Testis (tissue), 3 donors: ENCODE data around the gene CLNK. TPM values are rescaled to one million over a fixed set of nuclear protein-coding genes. Genes with fewer than 3 reads are reported as not detected.

Experiments used
- DNase-seq: peaks from one replicate; pipeline ENCODE4 v3.0.0-alpha.2; 2019
- H3K27ac ChIP-seq, 2 donors: fragments of 200-600 bp; sonication (generic); one replicate each; pipeline ENCODE4 v1.5.1; 2019
- H3K27me3 ChIP-seq: fragments of 200-600 bp; sonication (generic); one replicate; pipeline ENCODE4 v1.5.1; 2019
- H3K36me3 ChIP-seq: fragments of 200-600 bp; sonication (generic); one replicate; pipeline ENCODE4 v1.5.1; 2017; ENCODE audit warnings: low read depth; ENCODE audit errors: missing control alignments
- H3K4me1 ChIP-seq: fragments of 200-600 bp; sonication (generic); one replicate; pipeline ENCODE4 v1.5.1; 2019
- H3K4me3 ChIP-seq, 2 donors: fragments of 200-600 bp; sonication (generic); one replicate each; pipeline ENCODE4 v1.5.1; 2017 to 2019
- H3K9me3 ChIP-seq: fragments of 200-600 bp; sonication (generic); one replicate; pipeline ENCODE4 v1.5.1; 2017
- CTCF ChIP-seq, 3 experiments: fragments of 450-650 bp in 2 of 3; fragments of 200-600 bp in 1 of 3; sonication (generic) in 1 of 3; IDR thresholded peaks; one replicate each; pipeline ENCODE4 v1.5.1; 2016 to 2019; ENCODE audit warnings: antibody characterized with exemption in 3 of 3, mild to moderate bottlenecking in 2 of 3, moderate library complexity in 1 of 3
- POLR2A ChIP-seq: fragments of 450-650 bp; IDR thresholded peaks from one replicate; pipeline ENCODE4 v1.6.1; 2017; ENCODE audit warnings: antibody characterized with exemption, mild to moderate bottlenecking, moderate library complexity
- WGBS, 2 donors: methylation state at CpG; one replicate each; pipeline ENCODE4 v1.1.5; 2018; 5-methylcytosine and 5-hydroxymethylcytosine counted together
- intact Hi-C: fragments of 100-400 bp; cut with DNase I; formaldehyde crosslinking; loops from one replicate; pipeline ENCODE4 v1.15.1; 2023; ENCODE audit warnings: low total_unique reads
- polyA plus RNA-seq: library from polyadenylated mRNA; stranded (reverse); fragments of 350-450 nt; fragmentation: Illumina TruSeq; extraction: RNeasy Lipid Tissue Mini Kit (QIAGEN cat#74804); gene quantifications from one replicate; pipeline ENCODE4 v1.2.3, GENCODE V29; 2014; ENCODE audit warnings: low read depth, low replicate concordance; ENCODE audit not compliant: insufficient read depth
- total RNA-seq, 2 donors: library from RNA; depleted of rRNA; stranded (reverse); fragments of >200 nt; gene quantifications; one replicate each; pipeline ENCODE4 v1.2.3, GENCODE V29; 2016

Gene CLNK
- total and polyA plus RNA-seq, 3 donors from 2014 or later, result 0.12 to 0.94 TPM; not detected in 1

GRCh38 chr4:10530137-10530786 is 154.3 kb downstream of the CLNK start:
- Histone ChIP-seq H3K4me3 (no peak overlapping the region), H3K36me3 (no peaks in the 10 kb centered on the region), H3K9me3 (no peaks in the 10 kb centered on the region), H3K4me1 (peaks cover 31% of the 10 kb centered on the region), H3K27me3 (no peaks in the 10 kb centered on the region), H3K27ac (peak overlapping the region; percentile 56 to 86)
- 32 to 51% methylated on average over 11 of the region's 11 CpGs for WGBS, 2 donors
- intact Hi-C loops, result loop anchor here (10.0 kb wide), 1 partner anchor 65 kb away; no protein-coding TSS in a partner anchor
- DNase-seq, result peak; percentile 48
- TF ChIP-seq CTCF (IDR thresholded peaks at IDR 0.05) (no peak), POLR2A (no peak)

- TF ChIP-seq POLR2A (no peak), CTCF (IDR thresholded peaks at IDR 0.05) (no peak)
- Histone ChIP-seq H3K27ac (peak overlapping the region; percentile 40 to 86), H3K27me3 (no peaks in the 10 kb centered on the region), H3K36me3 (no peaks in the 10 kb centered on the region), H3K4me3 (no peak overlapping the region), H3K4me1 (peaks cover 31% of the 10 kb centered on the region), H3K9me3 (no peaks in the 10 kb centered on the region)
- intact Hi-C loops, result loop anchor here (10.0 kb wide), 1 partner anchor 65 kb away; no protein-coding TSS in a partner anchor
- 38 to 54% methylated on average over 2 of the region's 2 CpGs for WGBS, 2 donors
- DNase-seq, result peak; percentile 60
Measured at GRCh38 chr4:10529291-10530136, 155.1 kb downstream of the CLNK start.

- 95 to 96% methylated on average over 3 of the region's 3 CpGs for WGBS, 2 donors
Measured at GRCh38 chr4:10527438-10527837, 157.1 kb downstream of the CLNK start.

GRCh38 chr4:10526429-10527222 is 157.9 kb downstream of the CLNK start:
- Histone ChIP-seq H3K27ac (no peak overlapping the region), H3K9me3 (no peaks in the 10 kb centered on the region), H3K4me3 (no peak overlapping the region), H3K27me3 (no peaks in the 10 kb centered on the region), H3K4me1 (peaks cover 26% of the 10 kb centered on the region), H3K36me3 (no peaks in the 10 kb centered on the region)
- WGBS, 2 donors, result 79 to 82% methylated on average over 12 of the region's 12 CpGs
- intact Hi-C loops, result no loop called here
- TF ChIP-seq CTCF (IDR thresholded peaks at IDR 0.05), result no peak
- no peak for TF ChIP-seq POLR2A
- no peak for DNase-seq

More at GRCh38 chr4:10527438-10527837, 157.1 kb downstream of the CLNK start:
- Histone ChIP-seq H3K27me3 (no peaks in the 10 kb centered on the region), H3K4me1 (peaks cover 31% of the 10 kb centered on the region), H3K36me3 (no peaks in the 10 kb centered on the region), H3K9me3 (no peaks in the 10 kb centered on the region), H3K27ac (no peak overlapping the region), H3K4me3 (no peak overlapping the region)
- intact Hi-C loops, result no loop called here
- DNase-seq, result no peak
- no peak for TF ChIP-seq CTCF (IDR thresholded peaks at IDR 0.05)
- TF ChIP-seq POLR2A, result no peak
